ENCODE results near the gene LRMDA.
"Not testable (repeated sequence)": the region's sequence is repeated elsewhere in the genome, so short reads cannot be mapped to it uniquely, and the experiment has no call there.

The LRMDA gene

GRCh38 chr10:76044751-76045150 is 613.3 kb downstream of the LRMDA start:
- no peak for DNase-seq (ENCODE audit: low spot score in 2 of 2)
- Histone ChIP-seq H3K4me3 (no peak overlapping the region), H3K4me1 (no peaks in the 10 kb centered on the region), H3K9me3 (no peaks in the 10 kb centered on the region), H3K27me3 (ENCODE audit: low read depth) (no peaks in the 10 kb centered on the region), H3K36me3 (replicated peaks) (no peaks in the 10 kb centered on the region)
- in situ Hi-C loops (cut with MboI; ENCODE audit: low sequenced_read_pairs), result loop anchor here (25.0 kb wide), 1 partner anchor 657 kb away; no protein-coding TSS in a partner anchor

- H3K4me3 ChIP-seq, result no peak overlapping the region
- in situ Hi-C loops (cut with MboI; ENCODE audit: low sequenced_read_pairs), result loop anchor here (25.0 kb wide), 1 partner anchor 658 kb away; no protein-coding TSS in a partner anchor
- no peaks in the 10 kb centered on the region for H3K36me3 ChIP-seq (replicated peaks)
- no peaks in the 10 kb centered on the region for H3K4me1 ChIP-seq
- H3K27me3 ChIP-seq (ENCODE audit: low read depth), result no peaks in the 10 kb centered on the region
- no peak for DNase-seq (ENCODE audit: low spot score in 2 of 2)
- H3K9me3 ChIP-seq, result no peaks in the 10 kb centered on the region
These were observed 613.8 kb downstream of the LRMDA start for GRCh38 chr10:76045174-76045573.

GRCh38 chr10:76047521-76047920 is 616.1 kb downstream of the LRMDA start:
- no peaks in the 10 kb centered on the region for H3K4me1 ChIP-seq
- no peak overlapping the region for H3K4me3 ChIP-seq
- DNase-seq (ENCODE audit: low spot score in 2 of 2), result no peak
- H3K36me3 ChIP-seq (replicated peaks), result no peaks in the 10 kb centered on the region
- no peaks in the 10 kb centered on the region for H3K9me3 ChIP-seq
- H3K27me3 ChIP-seq (ENCODE audit: low read depth), result no peaks in the 10 kb centered on the region
- in situ Hi-C loops (cut with MboI; ENCODE audit: low sequenced_read_pairs), result loop anchor here (25.0 kb wide), 1 partner anchor 660 kb away; no protein-coding TSS in a partner anchor

GRCh38 chr10:76049581-76050290 is 618.3 kb downstream of the LRMDA start:
- Histone ChIP-seq H3K4me1 (no peaks in the 10 kb centered on the region), H3K4me3 (no peak overlapping the region), H3K27me3 (ENCODE audit: low read depth) (no peaks in the 10 kb centered on the region), H3K36me3 (replicated peaks) (no peaks in the 10 kb centered on the region), H3K9me3 (no peaks in the 10 kb centered on the region)
- no peak for DNase-seq (ENCODE audit: low spot score in 2 of 2)
- in situ Hi-C loops (cut with MboI; ENCODE audit: low sequenced_read_pairs), result loop anchor here (25.0 kb wide), 1 partner anchor 662 kb away; no protein-coding TSS in a partner anchor

- no peaks in the 10 kb centered on the region for H3K4me1 ChIP-seq
- no peak for DNase-seq (ENCODE audit: low spot score in 2 of 2)
- H3K27me3 ChIP-seq (ENCODE audit: low read depth), result no peaks in the 10 kb centered on the region
- no peak overlapping the region for H3K4me3 ChIP-seq
- H3K36me3 ChIP-seq (replicated peaks), result no peaks in the 10 kb centered on the region
- H3K9me3 ChIP-seq, result no peaks in the 10 kb centered on the region
- in situ Hi-C loops (cut with MboI; ENCODE audit: low sequenced_read_pairs), result no loop called here
These were observed 618.8 kb downstream of the LRMDA start for GRCh38 chr10:76050291-76050625.

GRCh38 chr10:76051007-76051936 is 619.8 kb downstream of the LRMDA start:
- DNase-seq (ENCODE audit: low spot score in 2 of 2), result no peak
- no peaks in the 10 kb centered on the region for H3K9me3 ChIP-seq
- H3K4me3 ChIP-seq, result no peak overlapping the region
- no peaks in the 10 kb centered on the region for H3K36me3 ChIP-seq (replicated peaks)
- H3K4me1 ChIP-seq, result no peaks in the 10 kb centered on the region
- in situ Hi-C loops (cut with MboI; ENCODE audit: low sequenced_read_pairs), result no loop called here
- no peaks in the 10 kb centered on the region for H3K27me3 ChIP-seq (ENCODE audit: low read depth)

GRCh38 chr10:76052682-76053503 is 621.5 kb downstream of the LRMDA start:
- Histone ChIP-seq H3K4me3 (no peak overlapping the region), H3K36me3 (replicated peaks) (no peaks in the 10 kb centered on the region), H3K9me3 (no peaks in the 10 kb centered on the region), H3K4me1 (no peaks in the 10 kb centered on the region), H3K27me3 (ENCODE audit: low read depth) (no peaks in the 10 kb centered on the region)
- in situ Hi-C loops (cut with MboI; ENCODE audit: low sequenced_read_pairs), result no loop called here
- DNase-seq (ENCODE audit: low spot score in 2 of 2), result no peak

- no peaks in the 10 kb centered on the region for H3K4me1 ChIP-seq
- no peak overlapping the region for H3K4me3 ChIP-seq
- DNase-seq (ENCODE audit: low spot score in 2 of 2), result no peak
- no peaks in the 10 kb centered on the region for H3K27me3 ChIP-seq (ENCODE audit: low read depth)
- H3K36me3 ChIP-seq (replicated peaks), result no peaks in the 10 kb centered on the region
- in situ Hi-C loops (cut with MboI; ENCODE audit: low sequenced_read_pairs), result no loop called here
- no peaks in the 10 kb centered on the region for H3K9me3 ChIP-seq
These were observed 624.0 kb downstream of the LRMDA start for GRCh38 chr10:76055466-76055865.

GRCh38 chr10:76055963-76056362 is 624.5 kb downstream of the LRMDA start:
- Histone ChIP-seq H3K36me3 (replicated peaks) (no peaks in the 10 kb centered on the region), H3K4me3 (no peak overlapping the region), H3K9me3 (no peaks in the 10 kb centered on the region), H3K4me1 (no peaks in the 10 kb centered on the region), H3K27me3 (ENCODE audit: low read depth) (no peaks in the 10 kb centered on the region)
- in situ Hi-C loops (cut with MboI; ENCODE audit: low sequenced_read_pairs), result no loop called here
- no peak for DNase-seq (ENCODE audit: low spot score in 2 of 2)

GRCh38 chr10:76060993-76061392 is 629.6 kb downstream of the LRMDA start:
- H3K27me3 ChIP-seq (ENCODE audit: low read depth); H3K36me3 ChIP-seq (replicated peaks); in situ Hi-C loops (cut with MboI; ENCODE audit: low sequenced_read_pairs); DNase-seq (ENCODE audit: low spot score in 2 of 2); H3K9me3 ChIP-seq; H3K4me3 ChIP-seq; H3K4me1 ChIP-seq: not testable (repeated sequence)

- H3K36me3 ChIP-seq (replicated peaks), result no peaks in the 10 kb centered on the region
- H3K4me3 ChIP-seq, result no peak overlapping the region
- H3K4me1 ChIP-seq, result no peaks in the 10 kb centered on the region
- no peak for DNase-seq (ENCODE audit: low spot score in 2 of 2)
- in situ Hi-C loops (cut with MboI; ENCODE audit: low sequenced_read_pairs), result no loop called here
- no peaks in the 10 kb centered on the region for H3K9me3 ChIP-seq
- no peaks in the 10 kb centered on the region for H3K27me3 ChIP-seq (ENCODE audit: low read depth)
These were observed 635.0 kb downstream of the LRMDA start for GRCh38 chr10:76066457-76066856.

- no peaks in the 10 kb centered on the region for H3K27me3 ChIP-seq (ENCODE audit: low read depth)
- H3K9me3 ChIP-seq, result no peaks in the 10 kb centered on the region
- no peaks in the 10 kb centered on the region for H3K36me3 ChIP-seq (replicated peaks)
- no peak overlapping the region for H3K4me3 ChIP-seq
- in situ Hi-C loops (cut with MboI; ENCODE audit: low sequenced_read_pairs), result no loop called here
- DNase-seq (ENCODE audit: low spot score in 2 of 2), result no peak
- H3K4me1 ChIP-seq, result no peaks in the 10 kb centered on the region
These were observed 636.0 kb downstream of the LRMDA start for GRCh38 chr10:76067447-76067846.

- no peak for DNase-seq (ENCODE audit: low spot score in 2 of 2)
- no peaks in the 10 kb centered on the region for H3K27me3 ChIP-seq (ENCODE audit: low read depth)
- in situ Hi-C loops (cut with MboI; ENCODE audit: low sequenced_read_pairs), result no loop called here
- H3K4me3 ChIP-seq, result no peak overlapping the region
- H3K4me1 ChIP-seq, result no peaks in the 10 kb centered on the region
- no peaks in the 10 kb centered on the region for H3K36me3 ChIP-seq (replicated peaks)
- no peaks in the 10 kb centered on the region for H3K9me3 ChIP-seq
These were observed 637.4 kb downstream of the LRMDA start for GRCh38 chr10:76068856-76069255.

All from HAP-1 (cell line).